Measurements from ENCODE around the gene MDH1. TPM values are rescaled to one million over a fixed set of nuclear protein-coding genes. Genes with fewer than 3 reads are reported as not detected.

Gene MDH1
- total RNA-seq, 2 experiments from 2014 or later = 161 to 163 TPM

Other genes with a start within 250 kb of the MDH1 start
- 10 to 100 TPM; 10.5 to 12.0 TPM for gene WDPCP, start 486 bp upstream of the MDH1 start, total RNA-seq

Data from activated naive CD8-positive, alpha-beta T cell treated with anti-CD3 and anti-CD28 coated beads, Interleukin-2, amount 10 ng/mL, durations not matched to agents 7 days and 5 days (primary cell).